Uterus (tissue), 2 donors: ENCODE measurements around the gene SLC22A23.

Experiments
- CTCF ChIP-seq, 4 experiments: fragments of 200-600 bp in 2 of 4; fragments of 450-650 bp in 2 of 4; sonication (generic) in 2 of 4; IDR thresholded peaks; one replicate each; pipeline ENCODE4 v1.5.1; 2016 to 2019; ENCODE audit warnings: antibody characterized with exemption in 4 of 4, mild to moderate bottlenecking in 2 of 4, moderate library complexity in 1 of 4
- POLR2A ChIP-seq, 2 donors: fragments of 450-650 bp; IDR thresholded peaks; one replicate each; pipeline ENCODE4 v1.6.1; 2016; ENCODE audit warnings: antibody characterized with exemption in 2 of 2, mild to moderate bottlenecking in 1 of 2, moderate library complexity in 1 of 2

- TF ChIP-seq CTCF (IDR thresholded peaks at IDR 0.05), result no peak
- TF ChIP-seq POLR2A (IDR thresholded peaks at IDR 0.05), result no peak
Observed at GRCh38 chr6:3345836-3346235, 111.0 kb downstream of the SLC22A23 start.
